Renal cortex interstitium (tissue), 15 donors: Measurements from ENCODE around the gene ABRAXAS1. TPM values are rescaled to one million over a fixed set of nuclear protein-coding genes. Genes with fewer than 3 reads are reported as not detected.
"Not testable (repeated sequence)": the region's sequence is repeated elsewhere in the genome, so short reads cannot be mapped to it uniquely, and the experiment has no call there.

Source experiments
- DNase-seq, 11 donors: peaks; one replicate each; pipeline ENCODE4 v3.0.0-alpha.2; 2013; ENCODE audit warnings: low read depth in 9 of 11, low spot score in 4 of 11; ENCODE audit errors: extremely low read depth in 1 of 11
- long read RNA-seq, 16 experiments: transcript quantifications; one replicate each; lab custom pipeline, GENCODE V29; 2026
- polyA plus RNA-seq, 3 donors: library from polyadenylated mRNA; unstranded; fragments of 120-200 nt; gene quantifications; one replicate each; pipeline ENCODE4 v1.2.1, GENCODE V29; 2013; ENCODE audit not compliant: insufficient read length in 3 of 3

The ABRAXAS1 gene
- polyA plus RNA-seq: 10 to 100 TPM; 23.8 to 33.8 (median 31.0) TPM
- long read RNA-seq, donor 1, full-length matches to known transcripts: 3 of 3 reads
- long read RNA-seq, donor 1, partial matches to known transcripts: 0 of 3 reads
- long read RNA-seq, donor 1, other reads (novel, unspliced or antisense): 0 of 3 reads
- long read RNA-seq, donor 2: 0 reads
- long read RNA-seq, donor 3, full-length matches to known transcripts: 4 of 164 reads
- long read RNA-seq, donor 3, partial matches to known transcripts: 149 of 164 reads
- long read RNA-seq, donor 3, other reads (novel, unspliced or antisense): 11 of 164 reads
- long read RNA-seq, donor 4, full-length matches to known transcripts: 2 of 2 reads
- long read RNA-seq, donor 4, partial matches to known transcripts: 0 of 2 reads
- long read RNA-seq, donor 4, other reads (novel, unspliced or antisense): 0 of 2 reads
- long read RNA-seq, donor 5: 0 reads
- long read RNA-seq, donor 6, full-length matches to known transcripts: 3 of 3 reads
- long read RNA-seq, donor 6, partial matches to known transcripts: 0 of 3 reads
- long read RNA-seq, donor 6, other reads (novel, unspliced or antisense): 0 of 3 reads
- long read RNA-seq, donor 7, full-length matches to known transcripts: 3 of 3 reads
- long read RNA-seq, donor 7, partial matches to known transcripts: 0 of 3 reads
- long read RNA-seq, donor 7, other reads (novel, unspliced or antisense): 0 of 3 reads
- long read RNA-seq, donor 8: 0 reads
- long read RNA-seq, donor 9, full-length matches to known transcripts: 3 of 3 reads
- long read RNA-seq, donor 9, partial matches to known transcripts: 0 of 3 reads
- long read RNA-seq, donor 9, other reads (novel, unspliced or antisense): 0 of 3 reads
- long read RNA-seq, donor 10, full-length matches to known transcripts: 3 of 144 reads
- long read RNA-seq, donor 10, partial matches to known transcripts: 9 of 144 reads
- long read RNA-seq, donor 10, other reads (novel, unspliced or antisense): 132 of 144 reads
- long read RNA-seq, donor 11, full-length matches to known transcripts: 1 of 1 reads
- long read RNA-seq, donor 11, partial matches to known transcripts: 0 of 1 reads
- long read RNA-seq, donor 11, other reads (novel, unspliced or antisense): 0 of 1 reads
- long read RNA-seq, donor 12, full-length matches to known transcripts: 1 of 1 reads
- long read RNA-seq, donor 12, partial matches to known transcripts: 0 of 1 reads
- long read RNA-seq, donor 12, other reads (novel, unspliced or antisense): 0 of 1 reads
- long read RNA-seq, donor 13: 0 reads
- long read RNA-seq, donor 14, full-length matches to known transcripts: 1 of 1 reads
- long read RNA-seq, donor 14, partial matches to known transcripts: 0 of 1 reads
- long read RNA-seq, donor 14, other reads (novel, unspliced or antisense): 0 of 1 reads
- long read RNA-seq, donor 15, full-length matches to known transcripts: 2 of 2 reads
- long read RNA-seq, donor 15, partial matches to known transcripts: 0 of 2 reads
- long read RNA-seq, donor 15, other reads (novel, unspliced or antisense): 0 of 2 reads
- long read RNA-seq, donor 16, full-length matches to known transcripts: 7 of 7 reads
- long read RNA-seq, donor 16, partial matches to known transcripts: 0 of 7 reads
- long read RNA-seq, donor 16, other reads (novel, unspliced or antisense): 0 of 7 reads

DNA sequence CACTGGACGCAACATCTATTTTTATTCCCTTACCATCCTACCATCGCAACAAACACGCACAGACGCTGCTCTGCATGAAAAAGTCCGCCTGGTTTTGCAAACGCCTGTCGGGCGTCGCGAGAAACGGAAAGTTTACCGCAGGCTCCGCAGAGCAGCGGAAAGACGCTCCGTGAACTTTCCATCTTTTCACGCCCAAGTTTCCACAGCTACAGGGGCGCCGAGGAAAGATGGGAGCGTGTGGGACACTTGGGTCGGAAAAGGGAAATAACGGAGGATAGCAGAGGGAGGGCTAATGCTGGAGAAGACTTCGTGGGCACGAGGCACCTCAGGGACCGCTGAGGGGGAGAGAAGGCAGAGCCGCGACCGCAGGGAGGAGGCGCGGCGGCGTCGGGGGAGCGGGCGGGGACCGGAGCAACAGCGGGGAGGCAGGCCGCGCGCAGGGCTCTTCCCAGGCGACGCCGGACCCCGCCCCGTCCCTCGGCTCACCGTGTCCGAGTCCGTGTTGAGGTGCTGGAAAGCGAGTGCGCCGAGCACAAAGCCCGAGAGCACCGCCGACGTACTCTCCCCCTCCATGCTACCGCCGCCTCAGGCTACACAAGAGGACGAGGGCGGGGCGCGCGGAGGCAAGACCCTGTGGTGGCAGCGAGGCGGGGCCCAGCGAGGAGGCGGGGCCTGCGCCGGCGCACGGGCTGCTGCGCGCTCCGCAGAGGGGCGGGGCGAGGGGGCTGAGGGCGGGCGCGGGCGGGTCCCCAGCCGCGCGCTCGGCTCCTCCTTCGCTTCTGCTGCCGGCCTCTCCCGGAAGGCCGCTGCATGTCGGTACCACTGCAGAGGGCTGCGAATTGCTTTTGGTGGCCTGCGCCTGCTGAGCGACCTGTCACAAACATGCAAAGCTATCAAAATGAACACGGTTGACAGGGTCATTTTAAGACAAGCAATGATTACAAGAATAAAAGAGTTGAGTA, at the start of gene ABRAXAS1:
TSS of gene ABRAXAS1 (minus strand) at position 601 of the 962 bp plus-strand sequence. CDS start at position 573, 28 bp downstream.
- DNase-seq: peak; percentile 75 to 93 (median 90)

DNA sequence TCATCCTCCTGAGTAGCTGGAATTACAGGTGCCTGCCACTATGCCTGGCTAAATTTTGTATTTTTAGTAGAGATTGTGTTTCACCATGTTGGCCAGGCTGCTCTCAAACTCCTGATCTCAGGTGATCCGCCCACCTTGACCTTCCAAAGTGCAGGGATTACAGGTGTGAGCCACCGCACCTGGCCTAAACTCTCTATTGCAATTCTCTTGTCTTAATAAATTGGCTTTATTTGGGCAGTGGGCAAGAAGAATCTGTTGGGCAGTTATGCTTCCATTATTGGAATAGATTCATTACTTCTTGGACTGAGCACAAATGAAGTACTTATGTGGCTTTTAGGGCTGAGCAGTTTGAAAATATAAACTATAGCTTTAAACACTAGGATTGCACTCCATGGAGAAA, 42.8 kb upstream of the ABRAXAS1 start:
- DNase-seq: no peak

DNA sequence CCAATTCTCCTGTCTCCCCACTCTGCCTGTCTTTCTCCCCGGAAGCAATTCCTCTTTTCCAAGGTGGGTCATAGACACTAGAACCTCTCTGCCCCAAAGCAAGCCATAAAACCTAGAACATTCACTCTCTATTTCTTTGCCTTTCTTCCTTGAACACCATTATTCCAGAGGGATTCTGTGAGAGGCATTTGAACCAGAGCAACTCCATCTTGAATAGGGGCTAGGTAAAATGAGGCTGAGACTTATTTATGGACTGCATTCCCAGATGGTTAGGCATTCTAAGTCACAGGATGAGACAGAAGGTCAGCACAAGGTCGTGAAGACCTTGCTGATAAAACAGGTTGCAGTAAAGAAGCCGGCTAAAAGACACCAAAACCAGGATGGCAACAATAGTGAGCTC, 37.3 kb upstream of the ABRAXAS1 start:
- no peak for DNase-seq

DNA sequence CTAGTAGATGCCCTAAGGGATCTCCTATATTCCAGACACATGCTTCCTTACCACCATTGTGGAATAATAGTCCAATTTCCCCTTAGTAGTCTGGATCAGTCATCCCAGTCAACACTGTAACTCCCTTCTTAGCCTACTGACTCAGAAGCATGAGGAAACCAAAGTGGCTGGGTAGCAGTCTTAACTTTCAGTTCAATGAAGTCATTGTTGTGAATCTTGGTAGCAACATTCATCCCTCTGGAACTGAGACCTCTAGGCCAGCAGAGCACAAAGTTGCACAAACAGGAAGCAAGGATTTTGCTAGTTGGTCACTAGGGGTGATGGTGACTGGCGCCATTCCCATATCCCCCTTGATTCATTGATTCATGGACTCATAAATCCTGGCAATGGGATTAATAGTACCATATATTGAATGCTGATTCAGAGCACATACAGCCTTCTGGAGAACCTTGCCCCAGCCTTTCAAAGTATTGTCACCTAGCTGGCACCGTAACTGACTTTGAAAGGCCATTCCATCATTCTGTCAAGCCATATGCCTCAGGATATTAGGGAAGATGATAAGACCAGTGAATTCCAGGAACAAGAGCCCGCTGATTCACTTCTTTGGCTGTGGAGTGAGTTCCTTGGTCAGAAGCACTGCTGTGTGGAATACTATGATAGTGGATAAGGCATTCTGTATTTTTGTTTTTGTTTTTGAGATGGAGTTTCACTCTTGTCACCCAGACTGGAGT, 31.3 kb upstream of the ABRAXAS1 start:
- DNase-seq: no peak

DNA sequence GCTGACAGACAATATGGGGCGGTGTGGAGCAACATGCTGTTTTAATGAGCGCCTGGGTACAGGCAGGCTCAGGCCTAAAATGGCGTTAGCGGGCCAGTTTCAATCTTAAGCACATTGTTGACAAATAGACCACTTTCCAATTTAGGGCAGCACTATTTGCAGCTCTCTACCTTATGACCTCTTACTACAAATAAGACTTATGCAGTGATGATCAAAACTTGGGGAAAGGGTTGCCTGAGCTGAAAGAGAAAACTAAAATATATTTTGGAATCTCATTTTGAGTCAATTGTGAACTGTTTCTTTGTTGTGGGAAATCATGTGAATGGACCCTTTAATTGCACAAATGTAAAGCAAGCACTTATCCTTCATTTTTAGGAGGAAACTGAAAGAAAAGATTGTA, 25.5 kb upstream of the ABRAXAS1 start:
- DNase-seq: no peak

DNA sequence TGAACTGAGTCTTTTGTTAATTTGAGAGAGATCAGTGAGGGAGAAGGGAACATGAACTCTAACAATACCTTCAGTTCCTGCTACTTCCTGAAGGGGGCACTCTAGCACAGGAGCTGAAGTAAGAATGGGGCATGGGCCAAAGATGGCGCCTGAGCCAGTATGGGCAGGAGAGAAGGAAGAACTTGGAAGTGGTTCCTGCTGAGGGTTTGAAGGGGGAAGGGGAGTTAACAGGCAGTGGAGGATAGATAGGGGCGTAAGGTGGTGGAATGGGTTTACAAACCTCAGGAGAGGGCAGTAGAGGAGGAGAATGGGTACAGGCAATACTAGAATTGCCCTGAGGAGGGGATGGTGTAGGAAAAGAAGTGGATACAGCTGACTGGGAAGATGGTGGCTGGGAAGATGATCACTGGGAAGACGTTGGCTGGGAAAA, 24.3 kb upstream of the ABRAXAS1 start:
- DNase-seq: not testable (repeated sequence)

DNA sequence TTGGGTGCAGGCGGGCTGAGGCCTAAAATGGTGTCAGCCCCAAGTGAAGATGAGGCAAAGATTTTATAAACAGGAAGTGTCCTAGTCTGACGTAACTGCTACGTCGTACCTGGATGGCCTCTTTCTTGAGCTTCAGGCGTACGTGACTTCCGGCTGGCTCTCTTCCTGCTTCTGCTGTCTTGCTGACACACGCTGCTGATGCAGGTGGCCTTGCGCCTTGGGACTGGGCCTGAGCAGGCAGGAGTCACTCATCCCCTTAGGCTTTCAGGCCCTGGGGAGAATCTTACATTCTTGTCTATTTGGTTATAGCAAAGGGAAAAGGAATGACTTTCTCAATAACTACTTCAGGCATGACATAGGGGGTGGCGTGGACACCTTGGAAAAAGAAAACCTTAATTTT, 20.1 kb upstream of the ABRAXAS1 start:
- no peak for DNase-seq

DNA sequence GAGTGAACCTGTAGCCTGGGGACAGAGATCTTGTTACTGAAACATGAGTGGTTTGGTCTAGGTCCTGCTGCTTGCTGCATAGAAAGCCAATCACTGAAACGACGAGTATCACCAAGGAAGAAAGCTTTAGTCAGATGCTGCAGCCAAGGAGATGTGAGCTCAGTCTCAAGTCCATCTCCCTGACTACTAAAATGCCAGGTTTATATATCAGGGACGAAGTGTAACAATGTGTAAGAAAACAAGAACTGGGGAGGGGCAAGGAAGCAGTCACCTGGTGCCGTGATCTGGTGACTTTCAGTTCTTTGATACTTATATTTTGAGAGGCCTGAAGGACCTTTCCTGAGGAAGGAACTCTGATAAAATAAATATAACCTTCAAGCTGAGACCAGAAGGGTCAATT, 19.6 kb upstream of the ABRAXAS1 start:
- DNase-seq: no peak

DNA sequence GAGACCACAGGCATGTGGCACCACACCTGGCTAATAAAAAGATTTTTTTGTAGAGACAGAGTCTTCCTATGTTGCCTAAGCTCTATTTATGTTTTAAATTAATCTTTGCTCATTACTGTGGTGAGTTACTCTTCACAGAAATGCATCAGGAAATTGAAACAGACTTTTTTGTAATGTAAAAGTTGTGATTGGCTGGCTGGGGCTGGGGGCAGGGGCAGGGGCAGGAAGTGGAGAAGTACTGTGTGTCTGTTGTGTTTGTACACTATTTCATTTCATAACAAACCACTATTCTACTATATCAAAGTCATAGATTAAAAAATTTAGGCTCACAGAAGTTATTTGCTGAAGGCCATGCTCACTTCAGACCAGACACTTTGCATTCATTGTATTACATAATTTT, 19.1 kb upstream of the ABRAXAS1 start:
- DNase-seq: no peak

DNA sequence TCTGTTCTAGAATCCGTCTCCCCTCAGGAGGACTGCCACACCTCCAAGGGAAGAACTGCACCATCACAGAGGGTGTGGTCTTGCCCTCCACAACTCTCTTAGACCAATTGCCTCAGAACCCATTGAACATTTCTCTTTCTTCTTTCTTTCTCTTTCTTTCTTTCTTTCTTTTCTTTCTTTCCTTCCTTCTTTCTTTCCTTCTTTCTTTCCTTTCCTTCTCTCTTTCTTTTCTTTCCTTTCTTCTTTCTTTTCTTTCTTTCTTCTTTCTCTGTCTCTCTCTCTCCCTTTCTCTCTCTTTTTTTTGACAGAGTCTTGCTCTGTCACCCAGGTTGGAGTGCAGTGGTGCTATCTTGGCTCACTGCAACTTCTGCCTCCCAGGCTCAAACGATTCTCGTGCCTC, 16.8 kb upstream of the ABRAXAS1 start:
- not testable (repeated sequence) for DNase-seq

DNA sequence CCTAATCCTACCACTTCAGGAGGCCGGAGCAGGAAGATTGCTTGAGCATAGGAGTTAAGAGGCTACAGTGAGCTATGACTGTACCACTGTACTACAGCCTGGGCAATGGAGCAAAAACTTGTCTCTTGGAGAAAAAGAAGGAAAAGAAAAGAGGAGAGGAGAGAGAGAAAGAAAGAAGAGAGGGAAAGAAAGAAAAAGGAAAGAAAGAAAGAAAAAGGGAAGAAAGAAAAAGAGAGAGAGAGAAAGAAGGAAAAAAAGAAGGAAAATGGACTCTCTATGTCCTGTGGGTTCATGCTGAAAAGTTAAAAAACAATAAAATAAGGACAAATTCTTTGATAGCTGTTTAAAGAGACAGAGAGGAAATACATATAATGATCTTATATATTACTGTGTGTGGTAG, 13.3 kb upstream of the ABRAXAS1 start:
- DNase-seq: no peak

DNA sequence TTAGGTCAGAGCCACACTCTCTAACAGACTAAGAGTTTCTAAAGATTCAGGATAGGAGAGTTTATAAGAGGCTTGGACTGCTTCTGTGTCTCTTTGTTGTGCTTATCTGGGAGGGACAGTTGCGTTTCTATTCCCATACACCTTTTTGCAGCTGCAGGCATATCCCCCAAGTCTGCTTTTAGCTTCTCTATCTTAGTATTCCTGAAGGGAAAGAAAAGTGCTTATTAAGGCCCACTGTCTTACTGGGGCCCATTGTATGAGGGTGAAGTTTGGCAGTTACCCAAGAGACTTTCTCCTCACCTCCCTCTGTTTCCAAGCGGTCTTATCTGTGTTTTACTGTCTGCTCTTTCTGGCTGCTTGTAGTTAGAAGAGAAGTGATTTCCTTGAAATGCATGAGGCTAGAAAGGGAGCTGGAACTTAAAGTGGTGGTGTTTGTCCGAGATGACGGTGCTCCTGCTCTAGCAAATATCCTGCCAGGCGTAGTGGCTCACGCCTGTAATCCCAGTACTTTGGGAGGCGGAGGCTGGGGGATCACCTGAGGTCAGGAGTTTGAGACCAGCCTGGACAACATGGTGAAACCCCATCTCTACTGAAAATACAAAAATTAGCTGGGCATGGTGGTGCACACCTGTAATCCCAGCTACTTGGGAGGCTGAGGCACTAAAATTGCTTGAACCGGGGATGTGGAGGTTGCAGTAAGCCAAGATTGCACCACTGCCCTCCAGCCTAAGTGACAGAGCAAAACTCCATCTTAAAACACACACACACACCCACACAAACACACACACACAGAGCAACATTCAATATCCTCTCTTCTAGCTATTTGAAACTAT, 11.4 kb upstream of the ABRAXAS1 start:
- not testable (repeated sequence) for DNase-seq

DNA sequence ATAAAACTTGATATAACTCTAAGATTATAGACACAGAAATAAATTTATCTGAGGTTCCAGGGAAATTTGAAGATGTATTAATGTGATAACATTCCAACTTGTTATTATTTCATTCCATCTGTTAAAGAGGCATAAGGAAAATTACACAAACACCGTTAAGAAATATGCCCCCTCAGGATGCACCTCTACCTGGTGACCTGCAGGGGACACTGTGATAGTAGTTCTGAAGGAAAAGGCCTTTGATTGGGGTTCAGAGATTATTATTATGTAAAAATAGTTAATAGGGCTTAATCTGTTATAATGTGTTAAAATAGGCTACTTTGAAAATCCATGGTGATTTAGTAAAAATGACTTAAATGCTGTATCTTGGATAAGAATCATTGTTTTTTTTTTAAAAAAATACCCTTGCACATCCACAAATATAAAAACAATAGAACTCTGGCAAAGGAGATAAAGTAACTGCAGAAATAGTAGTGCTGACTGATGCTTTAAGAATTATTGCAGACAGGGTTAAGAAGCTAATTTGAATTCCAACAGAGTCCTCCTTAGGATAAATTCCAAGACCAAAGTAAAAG, 6.1 kb upstream of the ABRAXAS1 start:
- DNase-seq: no peak

DNA sequence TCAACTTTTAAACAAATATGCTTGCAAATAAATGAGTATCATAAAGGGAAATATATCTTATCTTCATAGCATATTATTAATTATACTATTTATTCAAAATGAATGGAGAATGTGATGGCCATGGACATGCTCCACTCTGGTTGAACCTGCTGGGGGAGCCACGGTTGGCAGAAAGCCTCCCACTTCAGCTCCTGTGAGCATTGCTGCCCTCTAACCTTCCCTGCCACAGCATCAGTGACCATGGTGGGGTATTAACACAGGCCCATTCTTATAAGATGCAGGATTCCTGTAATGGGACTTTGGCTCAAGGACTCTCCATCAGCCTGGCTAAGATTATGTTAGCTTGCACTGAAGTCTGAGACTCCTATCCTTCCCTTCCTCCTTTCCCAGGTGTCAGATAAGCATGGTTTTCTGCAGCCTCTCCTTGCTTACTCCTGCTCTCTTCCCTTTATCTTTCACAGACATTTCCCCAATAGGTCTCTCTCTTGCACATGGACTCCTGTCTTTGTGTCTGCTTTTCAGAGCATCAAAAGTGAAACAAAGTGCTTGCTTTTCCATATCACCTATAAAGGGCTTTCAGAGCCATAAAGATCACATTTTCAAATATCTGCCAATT, 4.9 kb upstream of the ABRAXAS1 start:
- DNase-seq: no peak

DNA sequence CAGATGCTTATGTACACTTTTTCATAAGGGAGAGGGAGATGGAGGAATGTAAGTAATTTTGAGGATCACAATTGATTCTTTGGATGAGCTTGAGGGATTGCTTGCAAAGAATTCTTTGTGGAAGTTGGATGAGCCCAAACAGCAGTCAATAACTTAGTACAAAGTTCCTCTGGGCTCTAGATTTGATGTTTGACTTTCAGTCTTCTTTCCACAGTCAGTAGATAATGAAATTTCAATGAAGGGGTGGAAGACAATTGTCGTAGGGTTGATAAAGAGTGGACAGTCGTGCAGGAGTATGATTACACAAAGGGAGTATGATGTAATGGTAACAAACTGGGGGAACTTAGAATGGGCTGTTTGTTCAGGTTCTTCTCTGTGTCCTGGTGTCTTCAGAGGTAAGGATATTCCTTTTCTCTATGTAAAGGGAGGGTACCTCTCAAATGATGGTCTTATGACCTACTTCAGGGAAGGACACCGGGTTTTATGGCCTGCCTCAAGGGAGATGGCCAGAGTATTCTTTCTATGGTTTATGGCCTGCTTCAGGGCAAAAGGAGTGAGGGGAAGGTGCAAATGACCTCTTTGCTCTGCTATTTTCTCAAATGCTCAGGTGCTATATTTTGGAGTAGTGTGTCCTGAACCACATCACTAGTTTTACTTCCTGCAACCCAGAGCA, 1.7 kb upstream of the ABRAXAS1 start:
- DNase-seq: no peak
